ENCODE data around the gene NFKBIE.

GRCh38 chr6:44217332-44218143 is 47.8 kb downstream of the NFKBIE start:
- TF ChIP-seq CTCF (IDR thresholded peaks at IDR 0.05) (no peak), POLR2A (IDR thresholded peaks at IDR 0.05) (no peak)

All from uterus (tissue), 2 donors.